Globus pallidus (tissue), 1 donor: Measurements from ENCODE around the gene LGALS8.

Experiments
- DNase-seq: peaks from one replicate; pipeline ENCODE4 v3.0.0-alpha.2; 2015; ENCODE audit warnings: low spot score

Gene LGALS8

GRCh38 chr1:236509203-236509602 is 14.6 kb upstream of the LGALS8 start:
- DNase-seq = no peak

- DNase-seq = no peak
These were observed 14.0 kb upstream of the LGALS8 start for GRCh38 chr1:236509647-236510401.

- DNase-seq = no peak
These were observed 11.9 kb upstream of the LGALS8 start for GRCh38 chr1:236511735-236512418.

- DNase-seq = no peak
These were observed 8.9 kb upstream of the LGALS8 start for GRCh38 chr1:236514703-236515442.

- DNase-seq = no peak
These were observed 8.3 kb upstream of the LGALS8 start for GRCh38 chr1:236515443-236515958.

GRCh38 chr1:236516929-236517704 is 6.7 kb upstream of the LGALS8 start:
- DNase-seq = no peak

- DNase-seq = no peak
These were observed 5.5 kb upstream of the LGALS8 start for GRCh38 chr1:236518322-236518721.

- no peak for DNase-seq
These were observed 3.3 kb upstream of the LGALS8 start for GRCh38 chr1:236520445-236521005.

GRCh38 chr1:236522937-236523703 is 662 bp upstream of the LGALS8 start:
- peak; percentile 12 for DNase-seq

GRCh38 chr1:236524142-236524894 is 536 bp downstream of the LGALS8 start:
- peak; percentile 60 for DNase-seq

- DNase-seq = peak; percentile 33
These were observed 1.1 kb downstream of the LGALS8 start for GRCh38 chr1:236524895-236525184.

GRCh38 chr1:236526079-236526478 is 2.3 kb downstream of the LGALS8 start:
- no peak for DNase-seq

GRCh38 chr1:236530286-236530685 is 6.5 kb downstream of the LGALS8 start:
- DNase-seq = no peak

- DNase-seq = no peak
These were observed 7.2 kb downstream of the LGALS8 start for GRCh38 chr1:236530959-236531358.

GRCh38 chr1:236532850-236533249 is 9.1 kb downstream of the LGALS8 start:
- no peak for DNase-seq

- DNase-seq = no peak
These were observed 10.4 kb downstream of the LGALS8 start for GRCh38 chr1:236534151-236534651.

GRCh38 chr1:236535190-236535589 is 11.4 kb downstream of the LGALS8 start:
- DNase-seq = no peak

GRCh38 chr1:236535662-236536161 is 11.9 kb downstream of the LGALS8 start:
- DNase-seq = no peak

GRCh38 chr1:236536540-236536939 is 12.8 kb downstream of the LGALS8 start:
- DNase-seq = no peak
